ENCODE results near the gene ANKRD11. TPM values are rescaled to one million over a fixed set of nuclear protein-coding genes. Genes with fewer than 3 reads are reported as not detected.
A peak's percentile ranks its signal among the peaks of the same experiment; 100 is the strongest.

Gene ANKRD11
- total RNA-seq, 1 donor from 2014 or later, result 209 TPM

DNA sequence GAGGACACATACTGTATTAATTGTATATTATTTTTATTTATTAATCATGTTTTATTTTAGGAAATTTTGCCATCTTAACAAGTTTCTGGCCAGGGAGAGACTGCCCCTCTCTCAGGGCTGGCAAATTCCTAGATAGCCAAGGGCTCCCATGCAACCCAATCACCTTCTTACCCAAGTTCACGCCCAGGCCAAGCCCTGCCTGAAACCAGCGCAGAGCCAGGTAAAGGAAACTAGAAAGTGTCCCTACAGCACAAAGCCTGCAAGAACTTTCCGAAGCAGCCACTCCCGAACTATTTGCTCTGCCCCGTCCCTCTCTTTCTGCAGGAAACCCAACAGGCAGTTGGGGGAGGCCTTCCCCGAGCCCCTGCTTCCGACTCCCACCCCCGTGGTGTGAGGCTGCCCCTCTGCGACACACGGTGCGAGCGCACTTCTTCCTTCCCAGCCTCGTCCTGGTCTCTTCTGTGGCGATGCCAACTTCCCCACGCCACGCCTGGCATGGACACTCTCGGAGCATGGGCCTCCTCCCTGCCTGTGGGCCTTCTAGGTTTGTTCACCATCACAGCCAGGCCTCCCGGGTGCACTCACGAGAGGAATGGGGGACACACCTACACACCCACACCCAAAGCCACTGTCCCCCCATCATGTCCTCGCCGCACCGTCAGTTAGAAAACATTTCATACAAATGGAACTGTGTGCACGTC is 172.5 kb downstream of the ANKRD11 start:
- Mint-ChIP-seq H3K4me1 (ENCODE audit: unreplicated experiment) (peaks cover 91% of the 10 kb centered on the region), H3K4me3 (ENCODE audit: unreplicated experiment) (no peak overlapping the region), H3K27ac (ENCODE audit: unreplicated experiment) (peak overlapping the region; percentile 89), H3K9me3 (ENCODE audit: unreplicated experiment) (no peaks in the 10 kb centered on the region), H3K27me3 (ENCODE audit: unreplicated experiment) (no peaks in the 10 kb centered on the region), H3K36me3 (ENCODE audit: unreplicated experiment) (peaks cover 3% of the 10 kb centered on the region)
- TF ChIP-seq, protein P1, sequence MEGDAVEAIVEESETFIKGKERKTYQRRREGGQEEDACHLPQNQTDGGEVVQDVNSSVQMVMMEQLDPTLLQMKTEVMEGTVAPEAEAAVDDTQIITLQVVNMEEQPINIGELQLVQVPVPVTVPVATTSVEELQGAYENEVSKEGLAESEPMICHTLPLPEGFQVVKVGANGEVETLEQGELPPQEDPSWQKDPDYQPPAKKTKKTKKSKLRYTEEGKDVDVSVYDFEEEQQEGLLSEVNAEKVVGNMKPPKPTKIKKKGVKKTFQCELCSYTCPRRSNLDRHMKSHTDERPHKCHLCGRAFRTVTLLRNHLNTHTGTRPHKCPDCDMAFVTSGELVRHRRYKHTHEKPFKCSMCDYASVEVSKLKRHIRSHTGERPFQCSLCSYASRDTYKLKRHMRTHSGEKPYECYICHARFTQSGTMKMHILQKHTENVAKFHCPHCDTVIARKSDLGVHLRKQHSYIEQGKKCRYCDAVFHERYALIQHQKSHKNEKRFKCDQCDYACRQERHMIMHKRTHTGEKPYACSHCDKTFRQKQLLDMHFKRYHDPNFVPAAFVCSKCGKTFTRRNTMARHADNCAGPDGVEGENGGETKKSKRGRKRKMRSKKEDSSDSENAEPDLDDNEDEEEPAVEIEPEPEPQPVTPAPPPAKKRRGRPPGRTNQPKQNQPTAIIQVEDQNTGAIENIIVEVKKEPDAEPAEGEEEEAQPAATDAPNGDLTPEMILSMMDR (IDR thresholded peaks at IDR 0.05), result no peak
- DNase-seq (ENCODE audit: extremely low spot score, unreplicated experiment), result no peak

DNA sequence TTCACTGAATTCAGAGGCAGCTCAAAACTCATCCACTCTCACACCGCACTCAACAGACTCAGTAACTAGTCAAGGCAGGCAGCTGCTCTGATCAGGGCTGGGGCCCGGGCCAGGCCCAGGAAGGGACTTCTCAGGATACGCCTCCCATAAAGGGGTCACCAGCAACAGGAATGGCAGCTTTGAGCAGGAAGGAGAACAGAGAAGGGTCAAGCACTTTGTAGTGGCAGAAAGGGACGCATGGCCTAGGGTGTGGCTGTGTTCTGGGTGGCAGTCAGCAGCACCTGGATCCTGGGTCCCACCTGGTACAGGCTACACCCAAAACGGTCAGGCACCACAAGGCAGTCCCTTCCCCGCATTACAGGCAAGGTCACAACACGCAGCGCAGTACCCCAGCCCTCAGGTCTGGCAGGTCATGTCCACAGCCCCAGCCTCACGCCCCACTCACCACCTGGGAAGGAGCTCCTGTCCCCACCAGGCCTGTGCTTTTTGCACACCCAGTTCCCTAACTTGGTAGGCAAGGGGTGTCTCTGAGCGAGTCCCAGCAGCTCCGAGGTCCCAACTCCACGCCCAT is 173.2 kb downstream of the ANKRD11 start:
- H3K27ac Mint-ChIP-seq (ENCODE audit: unreplicated experiment), result peak overlapping the region; percentile 89
- TF ChIP-seq, protein P1 (IDR thresholded peaks at IDR 0.05), result no peak
- H3K9me3 Mint-ChIP-seq (ENCODE audit: unreplicated experiment), result no peaks in the 10 kb centered on the region
- no peaks in the 10 kb centered on the region for H3K27me3 Mint-ChIP-seq (ENCODE audit: unreplicated experiment)
- H3K36me3 Mint-ChIP-seq (ENCODE audit: unreplicated experiment), result peaks cover 3% of the 10 kb centered on the region
- no peak for DNase-seq (ENCODE audit: extremely low spot score, unreplicated experiment)
- H3K4me1 Mint-ChIP-seq (ENCODE audit: unreplicated experiment), result peaks cover 84% of the 10 kb centered on the region
- no peak overlapping the region for H3K4me3 Mint-ChIP-seq (ENCODE audit: unreplicated experiment)

DNA sequence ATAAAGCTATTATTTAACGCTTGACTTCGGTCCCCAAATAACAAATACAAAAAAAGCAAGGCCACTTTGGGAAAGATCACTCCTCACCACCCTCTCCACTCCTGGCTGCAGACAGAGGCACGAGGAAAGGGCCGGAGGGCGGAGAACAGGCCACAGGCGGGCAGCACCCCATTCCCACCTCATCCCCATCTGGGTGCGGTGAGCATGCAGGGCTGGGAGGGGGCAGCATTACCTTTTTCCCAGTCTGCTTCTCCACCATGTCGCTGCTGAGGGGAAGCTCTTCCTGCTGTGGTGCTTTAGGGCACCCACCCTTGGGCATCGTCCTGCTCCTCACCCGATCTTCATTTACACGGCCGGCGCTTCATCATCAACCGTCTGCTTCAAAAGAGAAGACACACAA is 173.7 kb downstream of the ANKRD11 start:
- H3K4me3 Mint-ChIP-seq (ENCODE audit: unreplicated experiment), result peak overlapping the region; percentile 7
- no peaks in the 10 kb centered on the region for H3K9me3 Mint-ChIP-seq (ENCODE audit: unreplicated experiment)
- H3K36me3 Mint-ChIP-seq (ENCODE audit: unreplicated experiment), result peaks cover 3% of the 10 kb centered on the region
- no peaks in the 10 kb centered on the region for H3K27me3 Mint-ChIP-seq (ENCODE audit: unreplicated experiment)
- DNase-seq (ENCODE audit: extremely low spot score, unreplicated experiment), result no peak
- peak overlapping the region; percentile 89 for H3K27ac Mint-ChIP-seq (ENCODE audit: unreplicated experiment)
- H3K4me1 Mint-ChIP-seq (ENCODE audit: unreplicated experiment), result peaks cover 80% of the 10 kb centered on the region
- TF ChIP-seq, protein P1 (IDR thresholded peaks at IDR 0.05), result no peak

DNA sequence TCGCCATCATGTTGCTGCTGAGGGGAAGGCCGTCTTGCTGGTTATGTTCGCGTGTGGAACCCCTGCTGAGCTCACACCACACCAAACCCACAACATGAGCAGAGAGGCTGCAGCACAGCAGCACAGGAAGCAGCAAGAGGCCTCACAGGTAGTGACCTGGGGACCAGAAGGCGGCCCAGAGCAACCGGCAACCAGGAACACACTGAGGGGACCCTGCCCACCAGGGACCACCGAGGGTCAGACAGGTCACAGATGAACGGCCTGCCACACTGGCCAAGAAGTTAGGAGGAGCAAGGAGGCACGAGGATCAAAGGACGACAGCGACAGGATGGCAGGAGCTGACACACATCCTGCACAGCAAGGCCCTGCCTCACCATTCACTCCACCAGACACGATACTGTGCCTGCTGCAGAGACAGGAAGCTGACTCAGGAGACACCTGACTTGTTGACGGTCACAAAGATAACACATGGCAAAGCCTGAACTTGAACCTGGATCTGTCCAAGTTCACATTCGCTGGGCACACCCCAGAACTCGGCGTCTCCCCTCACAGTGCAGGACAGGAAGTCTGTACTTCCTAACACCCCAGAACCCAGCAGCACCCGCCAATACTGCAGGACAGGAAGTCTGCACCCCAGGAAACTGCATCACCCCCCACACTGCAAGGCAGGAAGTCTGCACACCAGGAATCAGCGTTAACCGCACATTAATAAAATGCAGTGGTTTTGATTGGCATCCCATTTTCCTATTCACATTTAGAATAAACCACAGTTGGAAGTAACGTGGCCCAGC is 174.4 kb downstream of the ANKRD11 start:
- Mint-ChIP-seq H3K4me3 (ENCODE audit: unreplicated experiment) (no peak overlapping the region), H3K4me1 (ENCODE audit: unreplicated experiment) (peaks cover 74% of the 10 kb centered on the region), H3K27ac (ENCODE audit: unreplicated experiment) (peak overlapping the region; percentile 89), H3K9me3 (ENCODE audit: unreplicated experiment) (no peaks in the 10 kb centered on the region), H3K27me3 (ENCODE audit: unreplicated experiment) (no peaks in the 10 kb centered on the region), H3K36me3 (ENCODE audit: unreplicated experiment) (peaks cover 5% of the 10 kb centered on the region)
- DNase-seq (ENCODE audit: extremely low spot score, unreplicated experiment), result no peak
- TF ChIP-seq, protein P1 (IDR thresholded peaks at IDR 0.05), result no peak

DNA sequence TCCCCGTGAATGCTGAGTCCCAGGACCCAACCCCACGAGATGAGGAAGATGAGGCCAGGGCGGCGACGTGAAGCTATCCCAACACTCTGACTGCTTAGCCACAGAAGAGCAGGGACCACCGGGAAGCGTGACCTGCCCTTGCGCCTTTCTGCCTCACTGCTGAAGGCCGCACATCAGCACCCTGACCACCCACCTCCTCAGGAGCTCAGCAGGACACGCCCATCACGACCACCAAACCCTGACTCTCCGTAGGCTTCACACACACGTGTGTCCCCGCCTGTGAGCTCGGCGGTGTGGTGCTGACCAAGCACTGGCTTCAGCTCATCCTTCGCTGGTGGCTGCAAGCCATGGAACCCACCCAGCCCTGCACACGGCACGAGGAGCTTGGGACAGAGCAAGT is 175.1 kb downstream of the ANKRD11 start:
- H3K9me3 Mint-ChIP-seq (ENCODE audit: unreplicated experiment), result no peaks in the 10 kb centered on the region

More for the DNA sequence above, 175.1 kb downstream of the ANKRD11 start:
- no peak for DNase-seq (ENCODE audit: extremely low spot score, unreplicated experiment)
- peaks cover 5% of the 10 kb centered on the region for H3K36me3 Mint-ChIP-seq (ENCODE audit: unreplicated experiment)
- H3K27ac Mint-ChIP-seq (ENCODE audit: unreplicated experiment), result peak overlapping the region; percentile 89
- H3K4me3 Mint-ChIP-seq (ENCODE audit: unreplicated experiment), result no peak overlapping the region
- H3K27me3 Mint-ChIP-seq (ENCODE audit: unreplicated experiment), result no peaks in the 10 kb centered on the region
- TF ChIP-seq, protein P1 (IDR thresholded peaks at IDR 0.05), result no peak
- H3K4me1 Mint-ChIP-seq (ENCODE audit: unreplicated experiment), result peaks cover 67% of the 10 kb centered on the region

All from osteocyte (in vitro differentiated cells).